ENCODE results near the gene C10orf71.

C10orf71 gene

GRCh38 chr10:49363309-49364031 is 64.5 kb downstream of the C10orf71 start:
- no peaks in the 10 kb centered on the region for H3K36me3 ChIP-seq (ENCODE audit: insufficient read depth, low read length)
- no peaks in the 10 kb centered on the region for H3K27me3 ChIP-seq (ENCODE audit: insufficient read depth, low read length)
- H3K4me1 ChIP-seq (ENCODE audit: insufficient read depth, low read length), result peaks cover 6% of the 10 kb centered on the region; the same call in 1 of the 2 replicates
- H3K27ac ChIP-seq (ENCODE audit: low read depth, low read length), result no peak overlapping the region
- no peak overlapping the region for H3K9ac ChIP-seq (ENCODE audit: low read depth, low read length)
- 92% methylated on average over 7 of the region's 8 CpGs for WGBS
- no peak overlapping the region for H3K4me3 ChIP-seq (ENCODE audit: low read length)
- no peaks in the 10 kb centered on the region for H3K9me3 ChIP-seq (ENCODE audit: insufficient read depth, low read depth, low read length)

GRCh38 chr10:49364051-49364450 is 65.1 kb downstream of the C10orf71 start:
- Histone ChIP-seq H3K9me3 (ENCODE audit: insufficient read depth, low read depth, low read length) (no peaks in the 10 kb centered on the region), H3K4me1 (ENCODE audit: insufficient read depth, low read length) (peaks cover 6% of the 10 kb centered on the region; the same call in 1 of the 2 replicates), H3K4me3 (ENCODE audit: low read length) (no peak overlapping the region), H3K27ac (ENCODE audit: low read depth, low read length) (no peak overlapping the region), H3K36me3 (ENCODE audit: insufficient read depth, low read length) (no peaks in the 10 kb centered on the region), H3K9ac (ENCODE audit: low read depth, low read length) (no peak overlapping the region), H3K27me3 (ENCODE audit: insufficient read depth, low read length) (no peaks in the 10 kb centered on the region)
- 92% methylated on average over 3 of the region's 5 CpGs for WGBS

DNA sequence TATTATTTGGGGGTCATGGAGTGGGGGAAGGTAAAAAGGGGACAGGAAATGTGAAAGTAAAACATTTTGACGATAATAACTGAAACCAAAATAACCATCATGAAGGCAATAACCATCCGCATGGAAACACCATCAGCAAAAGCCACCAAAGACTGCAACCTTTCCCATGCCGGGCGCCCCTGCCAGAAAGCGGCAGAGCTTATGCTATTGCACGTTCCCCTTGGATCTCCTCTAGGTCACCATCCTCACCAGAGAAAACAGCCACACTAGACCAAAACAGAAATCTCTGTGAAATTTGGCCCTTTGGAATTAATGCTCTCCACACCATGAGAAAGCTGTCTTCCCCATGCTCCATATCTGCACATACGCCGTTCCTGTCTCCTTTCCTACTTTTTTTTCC is 65.8 kb downstream of the C10orf71 start:
- H3K27me3 ChIP-seq (ENCODE audit: insufficient read depth, low read length), result no peaks in the 10 kb centered on the region
- H3K27ac ChIP-seq (ENCODE audit: low read depth, low read length), result no peak overlapping the region
- H3K9ac ChIP-seq (ENCODE audit: low read depth, low read length), result no peak overlapping the region
- H3K4me1 ChIP-seq (ENCODE audit: insufficient read depth, low read length), result peaks cover 6% of the 10 kb centered on the region; the same call in 1 of the 2 replicates
- H3K4me3 ChIP-seq (ENCODE audit: low read length), result no peak overlapping the region
- 95% methylated on average over 8 of the region's 8 CpGs for WGBS
- H3K9me3 ChIP-seq (ENCODE audit: insufficient read depth, low read depth, low read length), result no peaks in the 10 kb centered on the region
- no peaks in the 10 kb centered on the region for H3K36me3 ChIP-seq (ENCODE audit: insufficient read depth, low read length)

GRCh38 chr10:49365275-49365674 is 66.3 kb downstream of the C10orf71 start:
- H3K4me3 ChIP-seq (ENCODE audit: low read length), result no peak overlapping the region
- H3K4me1 ChIP-seq (ENCODE audit: insufficient read depth, low read length), result 0 out of 2 replicates have a peak, but pooled peaks cover 1% of the 10 kb centered on the region
- H3K9me3 ChIP-seq (ENCODE audit: insufficient read depth, low read depth, low read length), result no peaks in the 10 kb centered on the region
- H3K36me3 ChIP-seq (ENCODE audit: insufficient read depth, low read length), result no peaks in the 10 kb centered on the region
- no peaks in the 10 kb centered on the region for H3K27me3 ChIP-seq (ENCODE audit: insufficient read depth, low read length)
- WGBS, result 93% methylated on average over 3 of the region's 3 CpGs
- H3K9ac ChIP-seq (ENCODE audit: low read depth, low read length), result no peak overlapping the region
- H3K27ac ChIP-seq (ENCODE audit: low read depth, low read length), result no peak overlapping the region

DNA sequence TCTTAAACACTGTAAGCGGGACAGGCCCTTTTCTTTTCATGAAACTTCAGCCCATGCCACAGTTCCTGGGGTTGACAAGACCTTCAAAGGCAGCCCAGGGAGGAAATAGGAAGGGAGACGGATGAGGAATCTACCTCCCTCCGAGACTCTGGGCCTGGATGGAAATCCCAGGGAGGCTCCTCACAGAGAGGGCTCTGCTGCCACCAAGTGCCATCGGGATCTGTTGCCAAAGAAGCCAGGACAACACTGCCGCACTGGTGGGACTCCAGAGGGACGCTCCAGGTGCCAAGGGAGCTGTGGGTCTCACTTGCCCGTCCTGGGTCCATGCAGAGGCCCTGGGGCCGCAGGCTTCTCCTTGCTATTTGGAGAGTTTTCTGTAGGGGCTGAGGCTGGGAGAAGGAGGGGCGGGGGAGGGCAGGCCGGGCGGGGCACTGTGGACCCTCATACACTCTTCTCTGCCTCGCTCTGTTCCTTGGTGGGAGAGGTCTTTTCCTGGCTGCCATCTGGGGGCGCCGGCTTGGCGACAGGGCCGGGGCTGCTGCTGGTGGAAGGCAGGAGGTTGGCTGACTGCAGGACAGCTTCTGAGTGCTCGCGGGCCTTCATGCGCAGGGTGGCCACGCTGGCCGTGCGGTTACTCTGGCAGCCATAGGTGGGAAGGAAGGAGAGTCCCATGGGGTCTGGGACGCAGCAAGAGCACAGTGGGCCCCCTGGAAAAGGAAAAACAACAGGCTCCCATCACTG is 66.9 kb downstream of the C10orf71 start:
- Histone ChIP-seq H3K4me3 (ENCODE audit: low read length) (no peak overlapping the region), H3K27ac (ENCODE audit: low read depth, low read length) (no peak overlapping the region), H3K9me3 (ENCODE audit: insufficient read depth, low read depth, low read length) (no peaks in the 10 kb centered on the region), H3K36me3 (ENCODE audit: insufficient read depth, low read length) (no peaks in the 10 kb centered on the region), H3K9ac (ENCODE audit: low read depth, low read length) (no peak overlapping the region), H3K27me3 (ENCODE audit: insufficient read depth, low read length) (no peaks in the 10 kb centered on the region), H3K4me1 (ENCODE audit: insufficient read depth, low read length) (no peaks in the 10 kb centered on the region)
- 87% methylated on average over 23 of the region's 23 CpGs for WGBS

DNA sequence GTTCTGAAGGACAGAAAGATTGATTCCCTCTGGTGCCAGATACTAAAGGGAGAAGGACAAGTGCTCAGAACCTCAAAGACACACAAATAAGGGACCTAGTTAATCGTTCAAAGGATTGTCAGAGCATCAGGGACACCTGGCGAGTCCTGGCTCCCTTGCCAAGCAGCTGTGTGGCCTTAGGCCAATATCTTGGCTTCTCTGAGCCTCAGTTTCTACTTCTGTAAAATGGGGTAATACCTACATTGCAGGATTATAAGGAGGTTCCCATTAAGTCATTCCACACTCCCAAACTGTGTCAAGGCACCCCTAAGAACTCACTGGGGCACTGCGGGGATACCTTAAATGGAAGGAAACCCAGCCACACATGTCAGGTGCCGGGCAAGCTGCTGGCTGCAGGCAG is 67.5 kb downstream of the C10orf71 start:
- Histone ChIP-seq H3K27ac (ENCODE audit: low read depth, low read length) (no peak overlapping the region), H3K4me3 (ENCODE audit: low read length) (no peak overlapping the region), H3K27me3 (ENCODE audit: insufficient read depth, low read length) (no peaks in the 10 kb centered on the region), H3K4me1 (ENCODE audit: insufficient read depth, low read length) (no peaks in the 10 kb centered on the region), H3K9me3 (ENCODE audit: insufficient read depth, low read depth, low read length) (no peaks in the 10 kb centered on the region), H3K9ac (ENCODE audit: low read depth, low read length) (no peak overlapping the region), H3K36me3 (ENCODE audit: insufficient read depth, low read length) (no peaks in the 10 kb centered on the region)
- WGBS, result 93% methylated on average over 4 of the region's 4 CpGs

DNA sequence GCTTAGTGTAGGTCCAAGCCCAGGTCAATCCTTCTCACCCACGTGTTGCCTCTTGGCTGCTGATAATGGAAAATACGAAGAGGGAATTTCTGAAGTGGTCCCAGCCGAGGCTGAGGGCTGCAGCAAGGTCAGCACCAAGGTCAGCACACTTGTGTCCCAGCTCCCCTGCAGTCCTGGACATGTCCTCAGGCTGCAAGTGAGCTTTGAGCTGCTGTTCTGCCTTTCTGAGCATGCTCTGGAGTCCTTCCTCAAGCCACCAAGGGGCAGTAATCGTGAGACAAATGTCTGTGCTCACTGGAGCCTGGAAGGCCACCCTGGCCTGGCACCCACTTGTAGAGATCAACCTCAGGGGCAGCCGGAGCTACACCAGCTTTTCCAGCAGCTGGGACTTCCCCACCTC is 68.6 kb downstream of the C10orf71 start:
- H3K9me3 ChIP-seq (ENCODE audit: insufficient read depth, low read depth, low read length), result no peaks in the 10 kb centered on the region
- no peak overlapping the region for H3K27ac ChIP-seq (ENCODE audit: low read depth, low read length)
- no peaks in the 10 kb centered on the region for H3K4me1 ChIP-seq (ENCODE audit: insufficient read depth, low read length)
- H3K9ac ChIP-seq (ENCODE audit: low read depth, low read length), result no peak overlapping the region
- WGBS, result 56% methylated on average over 5 of the region's 5 CpGs
- H3K36me3 ChIP-seq (ENCODE audit: insufficient read depth, low read length), result no peaks in the 10 kb centered on the region
- H3K27me3 ChIP-seq (ENCODE audit: insufficient read depth, low read length), result no peaks in the 10 kb centered on the region
- H3K4me3 ChIP-seq (ENCODE audit: low read length), result no peak overlapping the region

- Histone ChIP-seq H3K4me1 (ENCODE audit: insufficient read depth, low read length) (no peaks in the 10 kb centered on the region), H3K4me3 (ENCODE audit: low read length) (no peak overlapping the region), H3K36me3 (ENCODE audit: insufficient read depth, low read length) (no peaks in the 10 kb centered on the region), H3K9ac (ENCODE audit: low read depth, low read length) (no peak overlapping the region), H3K27me3 (ENCODE audit: insufficient read depth, low read length) (no peaks in the 10 kb centered on the region), H3K27ac (ENCODE audit: low read depth, low read length) (no peak overlapping the region), H3K9me3 (ENCODE audit: insufficient read depth, low read depth, low read length) (no peaks in the 10 kb centered on the region)
- 92% methylated on average over 4 of the region's 4 CpGs for WGBS
Observed at GRCh38 chr10:49368256-49368655, 69.3 kb downstream of the C10orf71 start.

GRCh38 chr10:49369216-49370162 is 70.5 kb downstream of the C10orf71 start:
- Histone ChIP-seq H3K9ac (ENCODE audit: low read depth, low read length) (no peak overlapping the region), H3K4me3 (ENCODE audit: low read length) (no peak overlapping the region), H3K9me3 (ENCODE audit: insufficient read depth, low read depth, low read length) (no peaks in the 10 kb centered on the region), H3K36me3 (ENCODE audit: insufficient read depth, low read length) (no peaks in the 10 kb centered on the region), H3K27ac (ENCODE audit: low read depth, low read length) (no peak overlapping the region), H3K4me1 (ENCODE audit: insufficient read depth, low read length) (no peaks in the 10 kb centered on the region), H3K27me3 (ENCODE audit: insufficient read depth, low read length) (no peaks in the 10 kb centered on the region)
- 83% methylated on average over 12 of the region's 14 CpGs for WGBS

GRCh38 chr10:49370326-49371100 is 71.5 kb downstream of the C10orf71 start:
- H3K9ac ChIP-seq (ENCODE audit: low read depth, low read length), result no peak overlapping the region
- no peaks in the 10 kb centered on the region for H3K27me3 ChIP-seq (ENCODE audit: insufficient read depth, low read length)

More at GRCh38 chr10:49370326-49371100, 71.5 kb downstream of the C10orf71 start:
- WGBS, result 95% methylated on average over 8 of the region's 8 CpGs
- no peak overlapping the region for H3K27ac ChIP-seq (ENCODE audit: low read depth, low read length)
- no peak overlapping the region for H3K4me3 ChIP-seq (ENCODE audit: low read length)
- no peaks in the 10 kb centered on the region for H3K4me1 ChIP-seq (ENCODE audit: insufficient read depth, low read length)
- no peaks in the 10 kb centered on the region for H3K36me3 ChIP-seq (ENCODE audit: insufficient read depth, low read length)
- no peaks in the 10 kb centered on the region for H3K9me3 ChIP-seq (ENCODE audit: insufficient read depth, low read depth, low read length)
